GM12875 (cell line): ENCODE results near the gene GSG1.

Experiments
- H3K4me3 ChIP-seq: one replicate; pipeline ENCODE4 v1.5.1; 2011; ENCODE audit warnings: low read depth, low read length, control low read depth
- TF ChIP-seq, protein P1 (sequence below): IDR thresholded peaks from 2 replicates; pipeline ENCODE4 v1.5.1; 2011; ENCODE audit warnings: low read depth, mild to moderate bottlenecking, control low read depth, inconsistent platforms, low read length, moderate library complexity, borderline replicate concordance; ENCODE audit not compliant: insufficient read depth

GSG1 gene

DNA sequence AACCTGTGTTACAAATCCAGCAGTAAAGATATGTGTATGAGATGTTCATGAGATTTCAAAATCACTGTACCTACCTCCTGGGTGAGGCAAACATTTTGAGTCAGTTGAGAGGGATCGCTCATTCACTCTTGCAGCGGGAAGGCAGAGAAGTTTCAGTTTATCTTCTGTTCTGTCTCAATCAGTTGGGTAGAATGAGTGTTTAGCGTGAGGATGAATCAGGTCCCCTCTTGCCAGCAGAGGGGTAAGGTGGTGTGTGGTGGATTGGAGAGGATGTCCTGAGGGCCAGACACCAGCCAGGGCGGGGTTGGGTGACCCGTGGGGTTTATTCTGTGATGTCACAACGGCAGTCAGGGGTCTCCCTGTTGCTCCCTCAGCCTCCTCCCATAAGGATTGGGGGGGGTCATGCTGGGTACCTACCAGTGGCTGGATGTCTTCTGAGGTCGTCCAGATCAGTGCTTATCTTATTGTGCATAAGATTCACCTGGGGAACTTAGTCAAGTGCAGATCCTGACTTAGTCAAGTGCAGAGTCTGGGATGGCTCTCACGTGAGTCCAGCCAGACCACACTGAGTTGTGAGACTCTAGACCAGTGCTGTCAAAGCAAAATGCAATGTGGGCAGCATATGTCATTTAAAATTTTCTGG, at the start of gene GSG1:
TSS of gene GSG1 (minus strand) at position 277 of the 643 bp plus-strand sequence. CDS start at position 122, 155 bp downstream.
- TF ChIP-seq, protein P1, sequence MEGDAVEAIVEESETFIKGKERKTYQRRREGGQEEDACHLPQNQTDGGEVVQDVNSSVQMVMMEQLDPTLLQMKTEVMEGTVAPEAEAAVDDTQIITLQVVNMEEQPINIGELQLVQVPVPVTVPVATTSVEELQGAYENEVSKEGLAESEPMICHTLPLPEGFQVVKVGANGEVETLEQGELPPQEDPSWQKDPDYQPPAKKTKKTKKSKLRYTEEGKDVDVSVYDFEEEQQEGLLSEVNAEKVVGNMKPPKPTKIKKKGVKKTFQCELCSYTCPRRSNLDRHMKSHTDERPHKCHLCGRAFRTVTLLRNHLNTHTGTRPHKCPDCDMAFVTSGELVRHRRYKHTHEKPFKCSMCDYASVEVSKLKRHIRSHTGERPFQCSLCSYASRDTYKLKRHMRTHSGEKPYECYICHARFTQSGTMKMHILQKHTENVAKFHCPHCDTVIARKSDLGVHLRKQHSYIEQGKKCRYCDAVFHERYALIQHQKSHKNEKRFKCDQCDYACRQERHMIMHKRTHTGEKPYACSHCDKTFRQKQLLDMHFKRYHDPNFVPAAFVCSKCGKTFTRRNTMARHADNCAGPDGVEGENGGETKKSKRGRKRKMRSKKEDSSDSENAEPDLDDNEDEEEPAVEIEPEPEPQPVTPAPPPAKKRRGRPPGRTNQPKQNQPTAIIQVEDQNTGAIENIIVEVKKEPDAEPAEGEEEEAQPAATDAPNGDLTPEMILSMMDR, result no peak

DNA sequence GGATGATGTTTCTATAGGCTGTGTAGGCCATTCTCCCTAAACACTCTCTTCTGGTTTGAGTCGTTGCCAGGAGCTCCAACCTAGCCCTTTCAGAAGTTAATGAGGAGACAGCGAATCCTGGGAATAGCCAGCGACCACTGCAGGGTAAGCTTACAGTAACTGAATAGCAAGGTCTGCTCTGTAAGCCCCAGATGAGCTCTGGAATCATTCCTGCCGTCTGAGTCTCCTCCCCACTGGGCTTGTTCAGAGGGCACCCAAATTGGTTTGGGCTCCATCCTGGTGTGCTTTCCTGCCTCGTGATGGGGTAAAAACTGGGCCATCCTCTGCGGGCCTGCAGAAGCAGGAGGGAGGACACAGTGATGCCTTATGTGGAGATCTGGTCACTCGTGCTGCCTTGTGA, 49.7 kb upstream of the GSG1 start:
- H3K4me3 ChIP-seq, result no peak overlapping the region
- TF ChIP-seq, protein P1, result no peak

More for the DNA sequence above, at the start of gene GSG1:
- H3K4me3 ChIP-seq, result no peak within 1 kb of the TSS

DNA sequence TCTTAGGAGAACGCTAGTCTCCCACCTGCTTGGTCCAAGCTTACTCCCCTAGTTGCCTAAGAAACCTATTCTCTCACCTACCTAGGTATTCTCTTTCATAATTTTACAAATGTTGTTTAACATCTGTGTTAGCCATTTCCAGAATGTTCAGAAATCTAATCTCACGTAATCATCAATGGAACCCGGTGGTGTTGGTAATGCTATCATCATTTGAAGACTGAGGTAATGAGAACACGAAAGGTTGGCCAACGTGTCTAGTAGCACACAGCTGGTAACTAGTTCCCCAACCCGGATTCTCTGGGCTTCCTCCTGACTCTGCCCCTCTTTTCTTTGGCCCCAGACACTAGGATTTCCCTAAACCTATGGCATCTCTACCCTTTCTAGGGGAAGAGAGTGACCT, 49.3 kb upstream of the GSG1 start:
- TF ChIP-seq, protein P1, result no peak
- no peak overlapping the region for H3K4me3 ChIP-seq

DNA sequence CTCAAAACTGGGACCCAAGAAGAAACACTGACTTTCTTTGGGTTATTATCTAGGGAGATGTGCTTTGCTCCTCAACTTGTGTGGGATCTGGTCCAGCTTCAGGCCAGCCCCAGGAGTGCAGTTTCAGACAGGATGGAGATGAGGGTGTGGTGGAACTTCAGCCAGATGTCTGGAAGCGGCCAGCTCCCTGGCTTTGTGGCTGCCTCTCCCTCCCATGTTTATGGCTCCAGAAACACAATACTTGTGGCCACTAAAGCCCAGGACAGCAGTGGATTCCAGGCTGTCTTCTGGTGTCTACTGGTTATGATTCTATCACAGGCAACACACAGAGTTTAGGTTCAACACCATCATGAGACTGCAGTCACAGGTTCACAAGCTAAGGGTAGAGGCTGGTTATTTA, 48.8 kb upstream of the GSG1 start:
- TF ChIP-seq, protein P1, result no peak

DNA sequence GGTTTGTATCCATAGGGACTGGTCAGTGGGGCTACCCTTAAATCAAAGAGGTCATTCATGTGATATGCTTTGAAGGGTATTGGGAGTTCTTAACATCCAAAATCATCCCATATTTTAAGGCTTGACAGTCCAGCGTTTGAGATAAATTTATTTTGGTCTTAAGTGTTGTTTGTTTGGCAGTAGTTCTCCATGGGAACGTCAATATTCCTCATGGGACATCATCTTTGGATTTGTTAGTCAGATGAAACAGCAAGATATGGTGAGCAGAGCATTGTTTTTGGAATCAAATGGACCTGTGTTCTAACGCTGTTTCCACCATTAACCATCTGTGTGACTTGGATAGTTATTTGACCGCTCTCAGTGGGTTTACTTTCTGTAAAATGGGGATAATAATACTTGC, 45.9 kb upstream of the GSG1 start:
- TF ChIP-seq, protein P1, result no peak

More for the DNA sequence above, 48.8 kb upstream of the GSG1 start:
- no peak overlapping the region for H3K4me3 ChIP-seq

DNA sequence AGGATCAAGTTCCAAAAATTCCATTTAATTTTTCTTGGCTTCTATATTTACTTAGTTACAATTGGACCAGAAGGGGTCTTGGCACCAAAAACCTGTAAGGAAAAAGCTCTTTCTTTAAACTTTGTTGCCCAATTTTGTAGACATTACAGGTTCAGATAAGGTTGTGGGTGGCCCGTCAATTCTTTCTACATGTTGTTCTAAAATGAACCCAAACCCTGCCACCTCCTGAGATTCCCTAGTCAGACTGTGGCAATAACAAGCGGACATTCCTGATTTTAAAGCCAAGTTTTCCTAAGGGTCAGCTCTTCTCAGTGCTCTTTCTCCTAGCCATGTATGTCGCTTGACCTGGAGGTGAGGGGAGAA, 45.0 kb upstream of the GSG1 start:
- H3K4me3 ChIP-seq, result no peak overlapping the region
- TF ChIP-seq, protein P1, result no peak

More for the DNA sequence above, 45.9 kb upstream of the GSG1 start:
- no peak overlapping the region for H3K4me3 ChIP-seq
